GM23338 (cell line): ENCODE data around the gene SLC28A1. TPM values are rescaled to one million over a fixed set of nuclear protein-coding genes. Genes with fewer than 3 reads are reported as not detected.

Experiments used
- ATAC-seq: fragments of 200-7000 bp; cut with Tn5 transposase; 3 replicates; pipeline ENCODE4 v1.9.1; 2020
- DNase-seq: peaks from one replicate; pipeline ENCODE4 v3.0.0-alpha.2; 2015; ENCODE audit warnings: low spot score
- H2AFZ ChIP-seq: fragments of 200-600 bp; sonication (generic); 2 replicates; pipeline ENCODE4 v1.8.0; 2016; ENCODE audit warnings: antibody characterized with exemption, mild to moderate bottlenecking, moderate library complexity
- H3F3A ChIP-seq: fragments of 200-600 bp; sonication (generic); replicated peaks from 2 replicates; pipeline ENCODE4 v1.8.0; 2017; ENCODE audit warnings: antibody characterized with exemption, mixed run types, low read depth
- H3K27ac ChIP-seq: fragments of 200-600 bp; sonication (generic); 2 replicates; pipeline ENCODE4 v1.6.1; 2016; ENCODE audit warnings: low read depth
- H3K27me3 ChIP-seq: fragments of 200-600 bp; sonication (generic); 2 replicates; pipeline ENCODE4 v1.8.0; 2016; ENCODE audit warnings: mild to moderate bottlenecking, mixed run types, moderate library complexity; ENCODE audit not compliant: insufficient read depth
- H3K36me3 ChIP-seq: fragments of 200-600 bp; sonication (generic); 2 replicates; pipeline ENCODE4 v1.8.0; 2016; ENCODE audit warnings: mild to moderate bottlenecking; ENCODE audit not compliant: insufficient read depth
- H3K4me1 ChIP-seq: fragments of 200-600 bp; sonication (generic); 2 replicates; pipeline ENCODE4 v1.8.0; 2016; ENCODE audit warnings: mild to moderate bottlenecking, moderate library complexity; ENCODE audit not compliant: insufficient read depth
- H3K4me2 ChIP-seq: fragments of 200-600 bp; sonication (generic); 2 replicates; pipeline ENCODE4 v1.7.1; 2017; ENCODE audit warnings: mixed run types
- H3K4me3 ChIP-seq: fragments of 200-600 bp; sonication (generic); 2 replicates; pipeline ENCODE4 v1.6.1; 2016; ENCODE audit warnings: mixed run types
- H3K79me2 ChIP-seq: fragments of 200-600 bp; sonication (generic); replicated peaks from 2 replicates; pipeline ENCODE4 v1.8.0; 2017; ENCODE audit warnings: mild to moderate bottlenecking; ENCODE audit not compliant: insufficient read depth
- H3K9me2 ChIP-seq: fragments of 200-600 bp; sonication (generic); 2 replicates; pipeline ENCODE4 v1.8.0; 2017; ENCODE audit not compliant: insufficient read depth
- H4K20me1 ChIP-seq: fragments of 200-600 bp; sonication (generic); replicated peaks from 2 replicates; pipeline ENCODE4 v1.8.0; 2017; ENCODE audit warnings: mild to moderate bottlenecking; ENCODE audit not compliant: insufficient read depth
- H3K27ac Mint-ChIP-seq: 2 replicates; pipeline ENCODE4 v1.8.0; 2020; ENCODE audit warnings: inconsistent platforms, mild to moderate bottlenecking, moderate library complexity, mixed read lengths
- H3K27me3 Mint-ChIP-seq: 3 replicates; pipeline ENCODE4 v1.8.0; 2022; ENCODE audit warnings: low read depth, mild to moderate bottlenecking, moderate library complexity, mixed read lengths, inconsistent platforms; ENCODE audit not compliant: insufficient read depth, poor library complexity
- H3K36me3 Mint-ChIP-seq: 3 replicates; pipeline ENCODE4 v1.8.0; 2021; ENCODE audit warnings: low read depth, mild to moderate bottlenecking, inconsistent platforms, moderate library complexity, mixed read lengths
- H3K4me1 Mint-ChIP-seq: 3 replicates; pipeline ENCODE4 v1.8.0; 2020; ENCODE audit warnings: mild to moderate bottlenecking, inconsistent platforms, mixed read lengths
- H3K4me3 Mint-ChIP-seq: 3 replicates; pipeline ENCODE4 v1.8.0; 2021; ENCODE audit warnings: moderate library complexity, mild to moderate bottlenecking, inconsistent platforms, mixed read lengths
- H3K9me3 Mint-ChIP-seq: 3 replicates; pipeline ENCODE4 v1.8.0; 2020; ENCODE audit warnings: moderate library complexity, mild to moderate bottlenecking, inconsistent platforms, mixed read lengths
- EZH2 ChIP-seq: fragments of 200-600 bp; sonication (generic); IDR thresholded peaks from one replicate; pipeline ENCODE4 v1.8.0; 2017; ENCODE audit warnings: antibody characterized with exemption, mild to moderate bottlenecking, low read depth; ENCODE audit not compliant: unreplicated experiment
- EZH2phosphoT487 ChIP-seq: fragments of 200-600 bp; sonication (generic); IDR thresholded peaks from one replicate; pipeline ENCODE4 v1.8.1; 2018; ENCODE audit warnings: antibody characterized with exemption; ENCODE audit not compliant: unreplicated experiment
- JUNB ChIP-seq: IDR thresholded peaks from one replicate; pipeline ENCODE4 v1.6.1; 2016; ENCODE audit warnings: antibody characterized with exemption; ENCODE audit not compliant: unreplicated experiment
- ZNF114 ChIP-seq: fragments of 250-450 bp; sonication (Bioruptor Pico); IDR thresholded peaks from 2 replicates; pipeline ENCODE4 v1.5.0; 2020; ENCODE audit warnings: mild to moderate bottlenecking, moderate library complexity
- polyA plus RNA-seq: library from polyadenylated mRNA; unstranded; fragments of >200 nt; fragmentation: Nextera tagmentation; extraction: Ambion mirVana; gene quantifications from 2 replicates; pipeline ENCODE4 v1.2.1, GENCODE V29; 2016
- total RNA-seq: library from RNA; depleted of rRNA; stranded (reverse); fragments of >200 nt; shearing (Covaris generic); gene quantifications from 2 replicates; pipeline ENCODE4 v1.2.3, GENCODE V29; 2014
- TF ChIP-seq, protein P1 (sequence below): IDR thresholded peaks from one replicate; pipeline ENCODE4 v1.6.1; 2018; ENCODE audit warnings: antibody characterized with exemption; ENCODE audit not compliant: unreplicated experiment
- TF ChIP-seq, protein P2 (sequence below), 2 experiments: fragments of 200-600 bp in 1 of 2; sonication (generic) in 1 of 2; conservative IDR thresholded peaks; 2 replicates each; pipeline versions ENCODE4 v1.5.1 to v1.6.1; 2016 to 2017; ENCODE audit warnings: antibody characterized with exemption in 2 of 2, low read depth in 2 of 2, mild to moderate bottlenecking in 2 of 2, moderate library complexity in 1 of 2
- TF ChIP-seq, protein P3 (sequence below): IDR thresholded peaks from 2 replicates; pipeline ENCODE4 v1.6.1; 2016; ENCODE audit warnings: antibody characterized with exemption
- TF ChIP-seq, protein P4 (sequence below): fragments of 250-450 bp; sonication (Bioruptor Pico); IDR thresholded peaks from 2 replicates; pipeline ENCODE4 v1.5.0; 2020; ENCODE audit warnings: mild to moderate bottlenecking, moderate library complexity

Gene SLC28A1
- total and polyA plus RNA-seq, 2 experiments from 2014 or later: not detected

DNA sequence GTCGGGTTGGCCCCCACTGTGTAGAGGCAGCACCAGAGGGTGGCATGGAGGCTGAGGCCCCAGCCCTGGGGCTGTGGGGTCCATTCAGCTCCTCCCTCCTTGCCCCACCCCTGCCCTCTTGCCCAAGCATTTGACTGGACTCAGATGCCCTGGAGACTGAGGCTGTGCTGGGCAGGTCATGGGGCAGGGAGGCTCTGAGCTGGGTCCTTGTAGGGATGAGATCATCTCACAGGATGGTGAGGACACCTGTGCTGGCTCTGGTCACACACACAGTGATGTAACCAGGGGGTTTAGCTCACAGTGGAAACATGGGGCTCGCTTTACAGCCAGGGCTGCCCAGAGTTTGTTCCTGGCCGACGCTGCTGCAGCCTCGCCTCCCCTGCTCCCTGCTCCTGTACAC is 49.5 kb upstream of the SLC28A1 start:
- Histone ChIP-seq H3K9me2 (no peaks in the 10 kb centered on the region), H3K4me2 (no peak overlapping the region), H3K27ac (no peak overlapping the region), H2AFZ (no peak overlapping the region), H3K27me3 (no peaks in the 10 kb centered on the region), H3K4me3 (no peak overlapping the region), H3K4me1 (no peaks in the 10 kb centered on the region), H3K36me3 (no peaks in the 10 kb centered on the region), H3K79me2 (no peaks in the 10 kb centered on the region), H4K20me1 (no peaks in the 10 kb centered on the region), H3F3A (no peaks in the 10 kb centered on the region)
- no peaks in the 10 kb centered on the region; the same call in 2 of the 3 replicates for H3K36me3 Mint-ChIP-seq
- H3K4me1 Mint-ChIP-seq: no peaks in the 10 kb centered on the region
- TF ChIP-seq, protein P1, sequence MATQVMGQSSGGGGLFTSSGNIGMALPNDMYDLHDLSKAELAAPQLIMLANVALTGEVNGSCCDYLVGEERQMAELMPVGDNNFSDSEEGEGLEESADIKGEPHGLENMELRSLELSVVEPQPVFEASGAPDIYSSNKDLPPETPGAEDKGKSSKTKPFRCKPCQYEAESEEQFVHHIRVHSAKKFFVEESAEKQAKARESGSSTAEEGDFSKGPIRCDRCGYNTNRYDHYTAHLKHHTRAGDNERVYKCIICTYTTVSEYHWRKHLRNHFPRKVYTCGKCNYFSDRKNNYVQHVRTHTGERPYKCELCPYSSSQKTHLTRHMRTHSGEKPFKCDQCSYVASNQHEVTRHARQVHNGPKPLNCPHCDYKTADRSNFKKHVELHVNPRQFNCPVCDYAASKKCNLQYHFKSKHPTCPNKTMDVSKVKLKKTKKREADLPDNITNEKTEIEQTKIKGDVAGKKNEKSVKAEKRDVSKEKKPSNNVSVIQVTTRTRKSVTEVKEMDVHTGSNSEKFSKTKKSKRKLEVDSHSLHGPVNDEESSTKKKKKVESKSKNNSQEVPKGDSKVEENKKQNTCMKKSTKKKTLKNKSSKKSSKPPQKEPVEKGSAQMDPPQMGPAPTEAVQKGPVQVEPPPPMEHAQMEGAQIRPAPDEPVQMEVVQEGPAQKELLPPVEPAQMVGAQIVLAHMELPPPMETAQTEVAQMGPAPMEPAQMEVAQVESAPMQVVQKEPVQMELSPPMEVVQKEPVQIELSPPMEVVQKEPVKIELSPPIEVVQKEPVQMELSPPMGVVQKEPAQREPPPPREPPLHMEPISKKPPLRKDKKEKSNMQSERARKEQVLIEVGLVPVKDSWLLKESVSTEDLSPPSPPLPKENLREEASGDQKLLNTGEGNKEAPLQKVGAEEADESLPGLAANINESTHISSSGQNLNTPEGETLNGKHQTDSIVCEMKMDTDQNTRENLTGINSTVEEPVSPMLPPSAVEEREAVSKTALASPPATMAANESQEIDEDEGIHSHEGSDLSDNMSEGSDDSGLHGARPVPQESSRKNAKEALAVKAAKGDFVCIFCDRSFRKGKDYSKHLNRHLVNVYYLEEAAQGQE: no peak
- TF ChIP-seq JUNB: no peak
- no peak for TF ChIP-seq EZH2phosphoT487
- no peak for TF ChIP-seq EZH2
- TF ChIP-seq, protein P2, sequence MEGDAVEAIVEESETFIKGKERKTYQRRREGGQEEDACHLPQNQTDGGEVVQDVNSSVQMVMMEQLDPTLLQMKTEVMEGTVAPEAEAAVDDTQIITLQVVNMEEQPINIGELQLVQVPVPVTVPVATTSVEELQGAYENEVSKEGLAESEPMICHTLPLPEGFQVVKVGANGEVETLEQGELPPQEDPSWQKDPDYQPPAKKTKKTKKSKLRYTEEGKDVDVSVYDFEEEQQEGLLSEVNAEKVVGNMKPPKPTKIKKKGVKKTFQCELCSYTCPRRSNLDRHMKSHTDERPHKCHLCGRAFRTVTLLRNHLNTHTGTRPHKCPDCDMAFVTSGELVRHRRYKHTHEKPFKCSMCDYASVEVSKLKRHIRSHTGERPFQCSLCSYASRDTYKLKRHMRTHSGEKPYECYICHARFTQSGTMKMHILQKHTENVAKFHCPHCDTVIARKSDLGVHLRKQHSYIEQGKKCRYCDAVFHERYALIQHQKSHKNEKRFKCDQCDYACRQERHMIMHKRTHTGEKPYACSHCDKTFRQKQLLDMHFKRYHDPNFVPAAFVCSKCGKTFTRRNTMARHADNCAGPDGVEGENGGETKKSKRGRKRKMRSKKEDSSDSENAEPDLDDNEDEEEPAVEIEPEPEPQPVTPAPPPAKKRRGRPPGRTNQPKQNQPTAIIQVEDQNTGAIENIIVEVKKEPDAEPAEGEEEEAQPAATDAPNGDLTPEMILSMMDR (conservative IDR thresholded peaks at IDR 0.05; ENCODE audit: low read depth in 2 of 2): no peak
- TF ChIP-seq, protein P3, sequence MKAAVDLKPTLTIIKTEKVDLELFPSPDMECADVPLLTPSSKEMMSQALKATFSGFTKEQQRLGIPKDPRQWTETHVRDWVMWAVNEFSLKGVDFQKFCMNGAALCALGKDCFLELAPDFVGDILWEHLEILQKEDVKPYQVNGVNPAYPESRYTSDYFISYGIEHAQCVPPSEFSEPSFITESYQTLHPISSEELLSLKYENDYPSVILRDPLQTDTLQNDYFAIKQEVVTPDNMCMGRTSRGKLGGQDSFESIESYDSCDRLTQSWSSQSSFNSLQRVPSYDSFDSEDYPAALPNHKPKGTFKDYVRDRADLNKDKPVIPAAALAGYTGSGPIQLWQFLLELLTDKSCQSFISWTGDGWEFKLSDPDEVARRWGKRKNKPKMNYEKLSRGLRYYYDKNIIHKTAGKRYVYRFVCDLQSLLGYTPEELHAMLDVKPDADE: no peak
- TF ChIP-seq ZNF114 (CRISPR knock-in tag): no peak
- TF ChIP-seq, protein P4, sequence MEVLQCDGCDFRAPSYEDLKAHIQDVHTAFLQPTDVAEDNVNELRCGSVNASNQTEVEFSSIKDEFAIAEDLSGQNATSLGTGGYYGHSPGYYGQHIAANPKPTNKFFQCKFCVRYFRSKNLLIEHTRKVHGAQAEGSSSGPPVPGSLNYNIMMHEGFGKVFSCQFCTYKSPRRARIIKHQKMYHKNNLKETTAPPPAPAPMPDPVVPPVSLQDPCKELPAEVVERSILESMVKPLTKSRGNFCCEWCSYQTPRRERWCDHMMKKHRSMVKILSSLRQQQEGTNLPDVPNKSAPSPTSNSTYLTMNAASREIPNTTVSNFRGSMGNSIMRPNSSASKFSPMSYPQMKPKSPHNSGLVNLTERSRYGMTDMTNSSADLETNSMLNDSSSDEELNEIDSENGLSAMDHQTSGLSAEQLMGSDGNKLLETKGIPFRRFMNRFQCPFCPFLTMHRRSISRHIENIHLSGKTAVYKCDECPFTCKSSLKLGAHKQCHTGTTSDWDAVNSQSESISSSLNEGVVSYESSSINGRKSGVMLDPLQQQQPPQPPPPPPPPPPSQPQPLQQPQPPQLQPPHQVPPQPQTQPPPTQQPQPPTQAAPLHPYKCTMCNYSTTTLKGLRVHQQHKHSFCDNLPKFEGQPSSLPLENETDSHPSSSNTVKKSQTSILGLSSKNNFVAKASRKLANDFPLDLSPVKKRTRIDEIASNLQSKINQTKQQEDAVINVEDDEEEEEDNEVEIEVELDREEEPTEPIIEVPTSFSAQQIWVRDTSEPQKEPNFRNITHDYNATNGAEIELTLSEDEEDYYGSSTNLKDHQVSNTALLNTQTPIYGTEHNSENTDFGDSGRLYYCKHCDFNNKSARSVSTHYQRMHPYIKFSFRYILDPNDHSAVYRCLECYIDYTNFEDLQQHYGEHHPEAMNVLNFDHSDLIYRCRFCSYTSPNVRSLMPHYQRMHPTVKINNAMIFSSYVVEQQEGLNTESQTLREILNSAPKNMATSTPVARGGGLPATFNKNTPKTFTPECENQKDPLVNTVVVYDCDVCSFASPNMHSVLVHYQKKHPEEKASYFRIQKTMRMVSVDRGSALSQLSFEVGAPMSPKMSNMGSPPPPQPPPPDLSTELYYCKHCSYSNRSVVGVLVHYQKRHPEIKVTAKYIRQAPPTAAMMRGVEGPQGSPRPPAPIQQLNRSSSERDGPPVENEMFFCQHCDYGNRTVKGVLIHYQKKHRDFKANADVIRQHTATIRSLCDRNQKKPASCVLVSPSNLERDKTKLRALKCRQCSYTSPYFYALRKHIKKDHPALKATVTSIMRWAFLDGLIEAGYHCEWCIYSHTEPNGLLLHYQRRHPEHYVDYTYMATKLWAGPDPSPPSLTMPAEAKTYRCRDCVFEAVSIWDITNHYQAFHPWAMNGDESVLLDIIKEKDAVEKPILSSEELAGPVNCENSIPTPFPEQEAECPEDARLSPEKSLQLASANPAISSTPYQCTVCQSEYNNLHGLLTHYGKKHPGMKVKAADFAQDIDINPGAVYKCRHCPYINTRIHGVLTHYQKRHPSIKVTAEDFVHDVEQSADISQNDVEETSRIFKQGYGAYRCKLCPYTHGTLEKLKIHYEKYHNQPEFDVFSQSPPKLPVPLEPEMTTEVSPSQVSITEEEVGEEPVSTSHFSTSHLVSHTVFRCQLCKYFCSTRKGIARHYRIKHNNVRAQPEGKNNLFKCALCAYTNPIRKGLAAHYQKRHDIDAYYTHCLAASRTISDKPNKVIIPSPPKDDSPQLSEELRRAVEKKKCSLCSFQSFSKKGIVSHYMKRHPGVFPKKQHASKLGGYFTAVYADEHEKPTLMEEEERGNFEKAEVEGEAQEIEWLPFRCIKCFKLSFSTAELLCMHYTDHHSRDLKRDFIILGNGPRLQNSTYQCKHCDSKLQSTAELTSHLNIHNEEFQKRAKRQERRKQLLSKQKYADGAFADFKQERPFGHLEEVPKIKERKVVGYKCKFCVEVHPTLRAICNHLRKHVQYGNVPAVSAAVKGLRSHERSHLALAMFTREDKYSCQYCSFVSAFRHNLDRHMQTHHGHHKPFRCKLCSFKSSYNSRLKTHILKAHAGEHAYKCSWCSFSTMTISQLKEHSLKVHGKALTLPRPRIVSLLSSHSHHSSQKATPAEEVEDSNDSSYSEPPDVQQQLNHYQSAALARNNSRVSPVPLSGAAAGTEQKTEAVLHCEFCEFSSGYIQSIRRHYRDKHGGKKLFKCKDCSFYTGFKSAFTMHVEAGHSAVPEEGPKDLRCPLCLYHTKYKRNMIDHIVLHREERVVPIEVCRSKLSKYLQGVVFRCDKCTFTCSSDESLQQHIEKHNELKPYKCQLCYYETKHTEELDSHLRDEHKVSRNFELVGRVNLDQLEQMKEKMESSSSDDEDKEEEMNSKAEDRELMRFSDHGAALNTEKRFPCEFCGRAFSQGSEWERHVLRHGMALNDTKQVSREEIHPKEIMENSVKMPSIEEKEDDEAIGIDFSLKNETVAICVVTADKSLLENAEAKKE (CRISPR knock-in tag): no peak
- H3K27ac Mint-ChIP-seq: no peak overlapping the region
- H3K4me3 Mint-ChIP-seq: no peak overlapping the region
- H3K27me3 Mint-ChIP-seq: peaks cover 2% of the 10 kb centered on the region
- DNase-seq: no peak
- ATAC-seq: no peak
- no peaks in the 10 kb centered on the region for H3K9me3 Mint-ChIP-seq
